Measurements from ENCODE around the gene CASKIN1.

Gene CASKIN1

GRCh38 chr16:2155091-2155950 lies 41.1 kb downstream of the CASKIN1 start, which contains the start of gene TRAF7:
TSS of gene TRAF7 (plus strand) at chr16:2155782. CDS start at chr16:2163921, 8,139 bp downstream.
- H3K36me3 ChIP-seq (ENCODE audit: insufficient read depth, low read length): no peaks in the 10 kb centered on the region
- peak within 1 kb of the TSS; percentile 96 for H3K4me2 ChIP-seq (ENCODE audit: low read depth, low read length, poor library complexity, severe bottlenecking)
- peak within 1 kb of the TSS; percentile 96 for H3K4me3 ChIP-seq (ENCODE audit: low read length, poor library complexity, severe bottlenecking)
- H3K4me1 ChIP-seq (ENCODE audit: insufficient read depth, low read length, poor library complexity, severe bottlenecking): peaks cover 5% of the 10 kb centered on the region
- H3K9me3 ChIP-seq (ENCODE audit: insufficient read depth, low read depth, low read length): no peaks in the 10 kb centered on the region
- no peak within 1 kb of the TSS for H2AFZ ChIP-seq (ENCODE audit: low read length)
- peaks cover 45% of the 10 kb centered on the region for H4K20me1 ChIP-seq (ENCODE audit: insufficient read depth, low read length, poor library complexity, severe bottlenecking)
- H3K9me2 ChIP-seq (replicated peaks; ENCODE audit: low read depth, low read length): no peaks in the 10 kb centered on the region
- no peaks in the 10 kb centered on the region for H3F3A ChIP-seq (ENCODE audit: low read depth)
- H3K79me2 ChIP-seq (ENCODE audit: insufficient read depth, low read length): peaks cover 81% of the 10 kb centered on the region
- H3K9ac ChIP-seq (ENCODE audit: low read depth, low read length, poor library complexity, severe bottlenecking): peak within 1 kb of the TSS; percentile 97
- peaks cover 4% of the 10 kb centered on the region for H3K27me3 ChIP-seq (ENCODE audit: insufficient read depth, low read length, poor library complexity, severe bottlenecking)
- no peak for TF ChIP-seq EZH2phosphoT487 (IDR thresholded peaks at IDR 0.05; ENCODE audit: borderline replicate concordance)
- no peak for TF ChIP-seq CTCF (conservative IDR thresholded peaks at IDR 0.05; ENCODE audit: low read length)

GRCh38 chr16:2154533-2155090 lies 41.8 kb downstream of the CASKIN1 start:
- H3K36me3 ChIP-seq (ENCODE audit: insufficient read depth, low read length): no peaks in the 10 kb centered on the region

More at GRCh38 chr16:2154533-2155090, 41.8 kb downstream of the CASKIN1 start:
- no peak overlapping the region for H2AFZ ChIP-seq (ENCODE audit: low read length)
- H3K9ac ChIP-seq (ENCODE audit: low read depth, low read length, poor library complexity, severe bottlenecking): peak overlapping the region; percentile 97
- H3F3A ChIP-seq (ENCODE audit: low read depth): no peaks in the 10 kb centered on the region
- H3K9me3 ChIP-seq (ENCODE audit: insufficient read depth, low read depth, low read length): no peaks in the 10 kb centered on the region
- peaks cover 5% of the 10 kb centered on the region for H3K4me1 ChIP-seq (ENCODE audit: insufficient read depth, low read length, poor library complexity, severe bottlenecking)
- H3K4me2 ChIP-seq (ENCODE audit: low read depth, low read length, poor library complexity, severe bottlenecking): peak overlapping the region; percentile 96
- H4K20me1 ChIP-seq (ENCODE audit: insufficient read depth, low read length, poor library complexity, severe bottlenecking): peaks cover 50% of the 10 kb centered on the region
- H3K9me2 ChIP-seq (replicated peaks; ENCODE audit: low read depth, low read length): no peaks in the 10 kb centered on the region
- H3K27me3 ChIP-seq (ENCODE audit: insufficient read depth, low read length, poor library complexity, severe bottlenecking): peaks cover 4% of the 10 kb centered on the region
- peaks cover 78% of the 10 kb centered on the region for H3K79me2 ChIP-seq (ENCODE audit: insufficient read depth, low read length)
- TF ChIP-seq CTCF (conservative IDR thresholded peaks at IDR 0.05; ENCODE audit: low read length): no peak
- no peak for TF ChIP-seq EZH2phosphoT487 (IDR thresholded peaks at IDR 0.05; ENCODE audit: borderline replicate concordance)
- H3K4me3 ChIP-seq (ENCODE audit: low read length, poor library complexity, severe bottlenecking): peak overlapping the region; percentile 96
